GM18526 (cell line): ENCODE data around the gene ADAM15.

Source experiments
- POLR2A ChIP-seq: IDR thresholded peaks from 3 replicates; pipeline ENCODE4 v1.6.1; 2011; ENCODE audit not compliant: insufficient read length; ENCODE audit errors: extremely low read depth

ADAM15 gene

GRCh38 chr1:155037043-155037442 is 14.1 kb upstream of the ADAM15 start:
- no peak for TF ChIP-seq POLR2A

- TF ChIP-seq POLR2A = no peak
These were observed 13.2 kb upstream of the ADAM15 start for GRCh38 chr1:155037851-155038441.

- no peak for TF ChIP-seq POLR2A
These were observed 12.4 kb upstream of the ADAM15 start for GRCh38 chr1:155038602-155039307.

- no peak for TF ChIP-seq POLR2A
These were observed 11.8 kb upstream of the ADAM15 start for GRCh38 chr1:155039308-155039669.

GRCh38 chr1:155040358-155041093 is 10.6 kb upstream of the ADAM15 start:
- no peak for TF ChIP-seq POLR2A

GRCh38 chr1:155042789-155043188 is 8.3 kb upstream of the ADAM15 start:
- TF ChIP-seq POLR2A = no peak

- no peak for TF ChIP-seq POLR2A
These were observed 7.8 kb upstream of the ADAM15 start for GRCh38 chr1:155043301-155043702.

GRCh38 chr1:155043793-155044192 is 7.3 kb upstream of the ADAM15 start:
- TF ChIP-seq POLR2A = no peak

- TF ChIP-seq POLR2A = no peak
These were observed 6.8 kb upstream of the ADAM15 start for GRCh38 chr1:155044365-155044764.

GRCh38 chr1:155044812-155045657 is 6.1 kb upstream of the ADAM15 start:
- TF ChIP-seq POLR2A = no peak

GRCh38 chr1:155048449-155049334 is 2.4 kb upstream of the ADAM15 start:
- TF ChIP-seq POLR2A = no peak

- TF ChIP-seq POLR2A = no peak
These were observed 1.2 kb upstream of the ADAM15 start for GRCh38 chr1:155049651-155050559.

- no peak for TF ChIP-seq POLR2A
These were observed 243 bp downstream of the ADAM15 start for GRCh38 chr1:155051342-155051776.

GRCh38 chr1:155051777-155052398 is 772 bp downstream of the ADAM15 start:
- no peak for TF ChIP-seq POLR2A
